ENCODE measurements around the gene CHD6.

CHD6 gene

DNA sequence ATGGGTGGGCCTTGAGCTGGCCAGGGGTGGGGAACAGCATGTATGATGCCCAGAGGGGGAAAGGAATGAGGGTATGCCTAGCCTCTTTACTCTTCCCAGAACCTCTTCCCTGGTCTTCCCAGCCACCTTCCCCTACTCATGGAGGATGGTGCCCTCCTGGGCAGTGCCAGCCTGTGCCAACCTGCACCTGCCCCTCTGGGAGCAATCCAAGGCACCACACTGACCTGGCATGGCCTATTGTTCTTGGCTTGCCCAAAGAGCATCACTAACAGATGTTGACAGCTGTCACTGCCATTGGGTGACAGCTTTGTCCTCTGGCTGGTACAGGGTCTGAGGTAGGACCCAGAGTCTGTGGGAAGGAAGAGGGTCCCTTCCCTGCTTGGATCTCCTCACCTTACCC is 264.6 kb downstream of the CHD6 start:
- in situ Hi-C loops (cut with MboI; ENCODE audit: low pct_unique_long_range_greater_than_20kb, low sequenced_read_pairs): no loop called here

DNA sequence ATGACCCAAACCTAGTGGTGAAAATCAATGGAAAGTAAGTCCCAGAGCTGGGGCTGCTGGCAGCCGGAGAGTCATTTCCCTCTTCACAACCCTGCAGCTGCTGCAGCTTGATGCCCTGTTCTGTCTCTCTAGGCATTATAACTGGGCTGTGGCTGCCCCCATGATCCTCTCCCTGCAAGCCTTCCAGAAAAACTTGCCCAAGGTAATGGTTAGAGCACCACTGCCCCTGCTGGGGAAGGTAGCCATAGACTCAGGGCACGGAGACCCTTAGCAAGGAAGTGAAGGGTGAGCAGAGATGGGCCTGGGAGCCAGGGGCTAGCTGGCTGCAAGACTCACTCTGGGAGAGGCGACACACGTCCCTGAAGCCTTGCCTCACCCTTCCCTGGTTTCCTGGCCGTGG is 265.5 kb downstream of the CHD6 start:
- no peak for DNase-seq
- in situ Hi-C loops (cut with MboI; ENCODE audit: low pct_unique_long_range_greater_than_20kb, low sequenced_read_pairs): no loop called here

More for the DNA sequence above, 264.6 kb downstream of the CHD6 start:
- no peak for DNase-seq

GRCh38 chr20:41352106-41352505 is 266.1 kb downstream of the CHD6 start:
- DNase-seq: no peak
- in situ Hi-C loops (cut with MboI; ENCODE audit: low pct_unique_long_range_greater_than_20kb, low sequenced_read_pairs): no loop called here
